Measurements from ENCODE around the gene FNDC8. TPM values are rescaled to one million over a fixed set of nuclear protein-coding genes. Genes with fewer than 3 reads are reported as not detected.
A peak's percentile ranks its signal among the peaks of the same experiment; 100 is the strongest.

The FNDC8 gene
- polyA plus RNA-seq, 2 of the 4 experiments (the other 2 are of a cell fraction) = not detected

DNA sequence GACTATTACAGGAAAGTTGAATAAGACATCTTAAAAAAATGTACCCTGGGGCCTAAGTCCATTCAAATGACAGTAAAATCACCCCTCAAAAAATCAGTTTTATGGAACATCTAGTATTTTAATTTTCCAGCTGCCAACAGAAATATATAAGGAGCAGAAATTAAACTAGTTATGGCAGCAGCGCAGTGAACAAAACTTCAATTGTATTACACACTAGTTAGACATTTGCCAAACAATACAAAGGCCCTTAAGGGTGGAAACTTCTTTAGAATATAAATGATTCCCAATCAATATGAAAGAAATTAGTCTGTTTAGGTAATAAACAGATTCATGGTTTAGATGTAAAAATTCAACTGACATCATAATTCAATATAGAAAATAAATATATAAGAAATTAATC, 39.8 kb upstream of the FNDC8 start:
- ATAC-seq (no peak), DNase-seq (ENCODE audit: low read depth in 1 of 2, low spot score in 1 of 2) (no peak), FAIRE-seq (no peak)
- CTCF ChIA-PET = interaction anchor here (1.0 to 2.7 kb wide), 5 partner anchors 8 to 37 kb away, joined by 3 to 15 read pairs (median 5); no protein-coding TSS in a partner anchor
- Histone ChIP-seq H3K4me1 (peaks cover 98% of the 10 kb centered on the region), H3K4me2 (peak overlapping the region; percentile 90), H3K9me3 (no peaks in the 10 kb centered on the region), H3K27ac (peak overlapping the region; percentile 88 to 96; a peak in 5 of 6 replicates), H3K4me3 (no peak overlapping the region)
- POLR2A ChIA-PET = interaction anchor here (1.4 kb wide), 1 partner anchor 18 kb away, joined by 5 read pairs; the partner anchor contains the start of gene RFFL
- no peak for TF ChIP-seq HOXB5 (CRISPR knock-in tag; IDR thresholded peaks at IDR 0.05)
- TF ChIP-seq, protein P1, sequence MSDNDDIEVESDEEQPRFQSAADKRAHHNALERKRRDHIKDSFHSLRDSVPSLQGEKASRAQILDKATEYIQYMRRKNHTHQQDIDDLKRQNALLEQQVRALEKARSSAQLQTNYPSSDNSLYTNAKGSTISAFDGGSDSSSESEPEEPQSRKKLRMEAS (IDR thresholded peaks at IDR 0.05) = no peak
- 86% methylated on average over 1 of the region's 1 CpG for WGBS (ENCODE audit: missing lambda C conversion rate)

DNA sequence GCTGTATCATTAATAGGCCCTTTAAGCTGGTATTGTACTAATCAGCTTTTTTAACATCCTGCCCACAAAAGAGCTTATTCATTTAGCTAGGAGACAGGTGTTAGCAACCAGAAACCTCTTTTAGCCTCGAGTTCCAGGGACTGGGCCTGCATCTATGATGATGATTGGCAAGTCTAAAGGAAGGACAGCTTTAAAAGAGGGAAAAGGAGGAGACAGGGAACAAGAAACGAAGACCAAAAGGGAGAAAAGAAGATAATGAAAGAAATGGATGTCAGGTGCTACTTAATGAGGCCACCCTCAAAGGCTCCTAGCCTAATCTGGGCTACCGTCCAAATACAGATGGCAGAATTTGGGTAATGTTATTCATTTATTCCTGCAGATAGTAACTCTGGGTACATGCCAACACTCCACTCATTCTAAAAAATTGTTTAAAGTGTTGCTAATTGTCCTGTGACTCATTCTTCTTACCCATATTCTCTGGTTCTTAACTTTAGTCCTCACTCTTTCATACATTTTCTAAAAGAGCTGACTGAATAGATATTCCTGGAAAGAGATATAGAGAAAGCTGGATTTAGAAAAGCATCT, 39.2 kb upstream of the FNDC8 start:
- Histone ChIP-seq H3K4me2 (peak overlapping the region; percentile 90), H3K27ac (peak overlapping the region; percentile 88 to 96), H3K4me1 (peaks cover 100% of the 10 kb centered on the region), H3K9me3 (no peaks in the 10 kb centered on the region), H3K4me3 (no peak overlapping the region; the same call in 2 of the 3 replicates)
- TF ChIP-seq CBX8 (IDR thresholded peaks at IDR 0.05) (no peak), NPAS2 (CRISPR knock-in tag; IDR thresholded peaks at IDR 0.05; ENCODE audit: borderline replicate concordance) (no peak), FOSL2 (IDR thresholded peaks at IDR 0.05) (0 out of 2 replicates have a peak, but pooled peaks have one; percentile 52), FOSL2 (CRISPR knock-in tag; IDR thresholded peaks at IDR 0.05) (peak; percentile 73), RARB (CRISPR knock-in tag; IDR thresholded peaks at IDR 0.05) (no peak), HOXA7 (CRISPR knock-in tag; IDR thresholded peaks at IDR 0.05) (no peak), JUN (IDR thresholded peaks at IDR 0.05) (0 out of 5 replicates have a peak, but pooled peaks of 1 of the 2 experiments have one; percentile 24), JUNB (IDR thresholded peaks at IDR 0.05) (0 out of 2 replicates have a peak, but pooled peaks have one; percentile 11), PHF8 (IDR thresholded peaks at IDR 0.05; ENCODE audit: borderline replicate concordance, low read depth) (no peak)
- TF ChIP-seq, protein P1 (IDR thresholded peaks at IDR 0.05) = peak; percentile 40; the same call in 1 of the 2 replicates
- TF ChIP-seq, protein P2, sequence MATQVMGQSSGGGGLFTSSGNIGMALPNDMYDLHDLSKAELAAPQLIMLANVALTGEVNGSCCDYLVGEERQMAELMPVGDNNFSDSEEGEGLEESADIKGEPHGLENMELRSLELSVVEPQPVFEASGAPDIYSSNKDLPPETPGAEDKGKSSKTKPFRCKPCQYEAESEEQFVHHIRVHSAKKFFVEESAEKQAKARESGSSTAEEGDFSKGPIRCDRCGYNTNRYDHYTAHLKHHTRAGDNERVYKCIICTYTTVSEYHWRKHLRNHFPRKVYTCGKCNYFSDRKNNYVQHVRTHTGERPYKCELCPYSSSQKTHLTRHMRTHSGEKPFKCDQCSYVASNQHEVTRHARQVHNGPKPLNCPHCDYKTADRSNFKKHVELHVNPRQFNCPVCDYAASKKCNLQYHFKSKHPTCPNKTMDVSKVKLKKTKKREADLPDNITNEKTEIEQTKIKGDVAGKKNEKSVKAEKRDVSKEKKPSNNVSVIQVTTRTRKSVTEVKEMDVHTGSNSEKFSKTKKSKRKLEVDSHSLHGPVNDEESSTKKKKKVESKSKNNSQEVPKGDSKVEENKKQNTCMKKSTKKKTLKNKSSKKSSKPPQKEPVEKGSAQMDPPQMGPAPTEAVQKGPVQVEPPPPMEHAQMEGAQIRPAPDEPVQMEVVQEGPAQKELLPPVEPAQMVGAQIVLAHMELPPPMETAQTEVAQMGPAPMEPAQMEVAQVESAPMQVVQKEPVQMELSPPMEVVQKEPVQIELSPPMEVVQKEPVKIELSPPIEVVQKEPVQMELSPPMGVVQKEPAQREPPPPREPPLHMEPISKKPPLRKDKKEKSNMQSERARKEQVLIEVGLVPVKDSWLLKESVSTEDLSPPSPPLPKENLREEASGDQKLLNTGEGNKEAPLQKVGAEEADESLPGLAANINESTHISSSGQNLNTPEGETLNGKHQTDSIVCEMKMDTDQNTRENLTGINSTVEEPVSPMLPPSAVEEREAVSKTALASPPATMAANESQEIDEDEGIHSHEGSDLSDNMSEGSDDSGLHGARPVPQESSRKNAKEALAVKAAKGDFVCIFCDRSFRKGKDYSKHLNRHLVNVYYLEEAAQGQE (IDR thresholded peaks at IDR 0.05) = no peak
- TF ChIP-seq, protein P3, sequence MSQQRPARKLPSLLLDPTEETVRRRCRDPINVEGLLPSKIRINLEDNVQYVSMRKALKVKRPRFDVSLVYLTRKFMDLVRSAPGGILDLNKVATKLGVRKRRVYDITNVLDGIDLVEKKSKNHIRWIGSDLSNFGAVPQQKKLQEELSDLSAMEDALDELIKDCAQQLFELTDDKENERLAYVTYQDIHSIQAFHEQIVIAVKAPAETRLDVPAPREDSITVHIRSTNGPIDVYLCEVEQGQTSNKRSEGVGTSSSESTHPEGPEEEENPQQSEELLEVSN (IDR thresholded peaks at IDR 0.05; ENCODE audit: borderline replicate concordance, low read depth) = no peak
- DNase-seq (ENCODE audit: low read depth in 1 of 2, low spot score in 1 of 2) (no peak), FAIRE-seq (peak; percentile 72), ATAC-seq (no peak)
- ChIA-PET POLR2A (interaction anchor here (0.6 to 1.4 kb wide), 2 partner anchors 16 to 19 kb away, joined by 4 to 5 read pairs; partner anchors contain the start of gene RFFL), CTCF (interaction anchor here (1.1 to 2.7 kb wide), 6 partner anchors 9 to 83 kb away, joined by 3 to 15 read pairs (median 8); no protein-coding TSS in a partner anchor)
- WGBS (ENCODE audit: missing lambda C conversion rate) = 9% methylated on average over 3 of the region's 3 CpGs

DNA sequence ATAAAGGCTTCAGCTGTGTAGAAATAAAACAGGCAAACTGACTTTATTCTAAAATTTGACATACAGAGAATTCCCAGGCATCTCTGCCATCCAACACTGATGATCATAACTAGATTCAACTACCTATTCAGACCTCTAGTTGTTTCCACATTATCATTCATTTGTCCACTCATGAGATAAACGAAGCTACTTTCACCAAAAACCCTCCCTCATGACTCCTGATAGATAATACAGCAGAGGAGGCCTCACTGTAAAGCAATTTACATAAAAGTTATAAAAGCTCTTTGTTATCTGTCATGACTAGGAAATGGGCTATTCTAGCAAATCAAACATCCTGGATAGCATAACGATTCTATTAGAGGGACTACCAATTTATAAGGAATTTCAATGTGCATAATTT, 38.3 kb upstream of the FNDC8 start:
- H3K4me1 ChIP-seq = peaks cover 95% of the 10 kb centered on the region
- 51% methylated on average over 2 of the region's 2 CpGs for WGBS (ENCODE audit: missing lambda C conversion rate)
- no peak for ATAC-seq
- FAIRE-seq = no peak
- peak overlapping the region; percentile 90 for H3K4me2 ChIP-seq
- H3K9me3 ChIP-seq = no peaks in the 10 kb centered on the region
- CTCF ChIA-PET = interaction anchor here (0.8 to 2.2 kb wide), 7 partner anchors 10 to 84 kb away, joined by 3 to 15 read pairs (median 5); partner anchors contain the start of gene RAD51D
- no peak for DNase-seq (ENCODE audit: low read depth in 1 of 2, low spot score in 1 of 2)
- H3K27ac ChIP-seq = peak overlapping the region; percentile 88 to 96
- POLR2A ChIA-PET = interaction anchor here (0.5 to 1.4 kb wide), 3 partner anchors 17 to 95 kb away, joined by 4 to 6 read pairs (median 5); partner anchors contain the start of gene RFFL
- H3K4me3 ChIP-seq = no peak overlapping the region; the same call in 2 of the 3 replicates
- TF ChIP-seq SMC3 (IDR thresholded peaks at IDR 0.05) (no peak), NFE2L2 (conservative IDR thresholded peaks at IDR 0.05; ENCODE audit: low read length) (no peak), NR3C1 (IDR thresholded peaks at IDR 0.05) (no peak), ZSCAN20 (CRISPR knock-in tag; IDR thresholded peaks at IDR 0.05) (no peak), MYC (IDR thresholded peaks at IDR 0.05; ENCODE audit: borderline replicate concordance, low read length) (no peak), JUN (IDR thresholded peaks at IDR 0.05) (no peak), HEYL (CRISPR knock-in tag; IDR thresholded peaks at IDR 0.05) (no peak), CEBPB (IDR thresholded peaks at IDR 0.05) (no peak), RAD21 (conservative IDR thresholded peaks at IDR 0.05 in 1 of 2, IDR thresholded peaks at IDR 0.05 in 1 of 2) (no peak), HDAC2 (IDR thresholded peaks at IDR 0.05) (no peak), GATA3 (IDR thresholded peaks at IDR 0.05; ENCODE audit: borderline replicate concordance) (no peak), HOXB13 (CRISPR knock-in tag; IDR thresholded peaks at IDR 0.05; ENCODE audit: low read depth) (no peak), CBX8 (IDR thresholded peaks at IDR 0.05) (no peak), CHD4 (IDR thresholded peaks at IDR 0.05; ENCODE audit: borderline replicate concordance) (no peak)
- TF ChIP-seq, protein P4, sequence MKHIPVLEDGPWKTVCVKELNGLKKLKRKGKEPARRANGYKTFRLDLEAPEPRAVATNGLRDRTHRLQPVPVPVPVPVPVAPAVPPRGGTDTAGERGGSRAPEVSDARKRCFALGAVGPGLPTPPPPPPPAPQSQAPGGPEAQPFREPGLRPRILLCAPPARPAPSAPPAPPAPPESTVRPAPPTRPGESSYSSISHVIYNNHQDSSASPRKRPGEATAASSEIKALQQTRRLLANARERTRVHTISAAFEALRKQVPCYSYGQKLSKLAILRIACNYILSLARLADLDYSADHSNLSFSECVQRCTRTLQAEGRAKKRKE (CRISPR knock-in tag; IDR thresholded peaks at IDR 0.05; ENCODE audit: low read depth) = no peak
- TF ChIP-seq, protein P5, sequence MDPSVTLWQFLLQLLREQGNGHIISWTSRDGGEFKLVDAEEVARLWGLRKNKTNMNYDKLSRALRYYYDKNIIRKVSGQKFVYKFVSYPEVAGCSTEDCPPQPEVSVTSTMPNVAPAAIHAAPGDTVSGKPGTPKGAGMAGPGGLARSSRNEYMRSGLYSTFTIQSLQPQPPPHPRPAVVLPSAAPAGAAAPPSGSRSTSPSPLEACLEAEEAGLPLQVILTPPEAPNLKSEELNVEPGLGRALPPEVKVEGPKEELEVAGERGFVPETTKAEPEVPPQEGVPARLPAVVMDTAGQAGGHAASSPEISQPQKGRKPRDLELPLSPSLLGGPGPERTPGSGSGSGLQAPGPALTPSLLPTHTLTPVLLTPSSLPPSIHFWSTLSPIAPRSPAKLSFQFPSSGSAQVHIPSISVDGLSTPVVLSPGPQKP (IDR thresholded peaks at IDR 0.05; ENCODE audit: low read depth, low read length) = no peak

Measured in A549 (cell line).